ENCODE results near the gene ULK4. TPM values are rescaled to one million over a fixed set of nuclear protein-coding genes. Genes with fewer than 3 reads are reported as not detected.

The ULK4 gene
- total and polyA plus RNA-seq, 2 of the 4 experiments (the other 2 are of a cell fraction) = 2.7 to 5.0 TPM

- Histone ChIP-seq H2AK9ac (replicated peaks; ENCODE audit: low read depth, low read length, poor library complexity) (no peak overlapping the region), H3K4me3 (ENCODE audit: insufficient read depth, low read depth, low read length) (no peak overlapping the region), H3K14ac (replicated peaks; ENCODE audit: low read depth, low read length) (no peak overlapping the region), H3K4ac (ENCODE audit: low read depth, low read length) (no peak overlapping the region), H2BK5ac (ENCODE audit: low read depth, low read length, poor library complexity, severe bottlenecking) (no peak overlapping the region), H2AFZ (replicated peaks; ENCODE audit: low read length, poor library complexity) (no peak overlapping the region), H2BK20ac (ENCODE audit: low read depth, low read length) (no peak overlapping the region), H2BK15ac (ENCODE audit: low read depth, low read length) (no peak overlapping the region), H4K8ac (ENCODE audit: low read depth in 2 of 2, low read length in 2 of 2) (no peak overlapping the region), H3K4me2 (ENCODE audit: low read depth, low read length) (no peak overlapping the region), H3K79me1 (ENCODE audit: low read depth in 1 of 2, low read length in 2 of 2) (peaks cover 0 to 48% of the 10 kb centered on the region in 2 experiments; a peak in 2 of 4 replicates), H3K23ac (ENCODE audit: low read depth, low read length) (no peak overlapping the region), H4K20me1 (ENCODE audit: insufficient read depth, low read length) (peaks cover 96% of the 10 kb centered on the region), H2BK120ac (ENCODE audit: low read depth, low read length) (no peak overlapping the region), H3K18ac (ENCODE audit: low read depth, low read length) (no peak overlapping the region), H3K9ac (ENCODE audit: low read depth, low read length) (no peak overlapping the region), H3K4me1 (ENCODE audit: control insufficient read depth, insufficient read depth, low read length) (peaks cover 3% of the 10 kb centered on the region), H3K9me3 (ENCODE audit: control insufficient read depth, insufficient read depth, low read length) (no peaks in the 10 kb centered on the region), H3K56ac (ENCODE audit: extremely low read depth, insufficient read depth, low read length) (no peak overlapping the region), H4K91ac (ENCODE audit: insufficient read depth, low read depth, low read length) (no peak overlapping the region), H3K27me3 (ENCODE audit: control insufficient read depth, insufficient read depth, low read length) (no peaks in the 10 kb centered on the region), H3K36me3 (ENCODE audit: control insufficient read depth, insufficient read depth, low read length) (no peaks in the 10 kb centered on the region), H3K27ac (ENCODE audit: insufficient read depth, low read length) (no peak overlapping the region), H4K5ac (ENCODE audit: low read depth, low read length) (no peak overlapping the region), H2AK5ac (ENCODE audit: low read depth, low read length) (no peak overlapping the region), H3K9me1 (ENCODE audit: insufficient read depth, low read length) (peaks cover 7% of the 10 kb centered on the region)
- ChIA-PET POLR2A (ENCODE audit: unreplicated experiment) (no interaction called here), CTCF (no interaction called here)
- no CpG with 5 or more reads among the region's 2 CpGs for WGBS, 2 experiments (ENCODE audit: extremely low coverage in 2 of 2, insufficient read length in 1 of 2)
- no peak for DNase-seq
- intact Hi-C loops (cut with micrococcal nuclease) = no loop called here
- TF ChIP-seq MAZ (IDR thresholded peaks at IDR 0.05; ENCODE audit: borderline replicate concordance, low read depth, low read length) (no peak), NFE2L2 (IDR thresholded peaks at IDR 0.05; ENCODE audit: low read depth, low read length) (no peak), USF2 (IDR thresholded peaks at IDR 0.05; ENCODE audit: low read depth, low read length) (no peak), RFX5 (IDR thresholded peaks at IDR 0.05; ENCODE audit: low read depth, low read length) (no peak), FOS (IDR thresholded peaks at IDR 0.05; ENCODE audit: low read depth, low read length) (no peak), MXI1 (IDR thresholded peaks at IDR 0.05; ENCODE audit: borderline replicate concordance, low read depth, low read length) (no peak), CTCF (conservative IDR thresholded peaks at IDR 0.05; ENCODE audit: low read depth, low read length) (no peak), SMC3 (IDR thresholded peaks at IDR 0.05; ENCODE audit: low read depth, low read length) (no peak), RCOR1 (IDR thresholded peaks at IDR 0.05; ENCODE audit: insufficient replicate concordance, low read length) (no peak), POLR2A (IDR thresholded peaks at IDR 0.05; ENCODE audit: low read depth, low read length) (no peak), MAFK (IDR thresholded peaks at IDR 0.05; ENCODE audit: low read depth, low read length) (no peak), BHLHE40 (IDR thresholded peaks at IDR 0.05; ENCODE audit: low read depth, low read length) (no peak), RAD21 (IDR thresholded peaks at IDR 0.05; ENCODE audit: low read length) (no peak), CEBPB (IDR thresholded peaks at IDR 0.05; ENCODE audit: low read depth, low read length) (no peak), CHD1 (IDR thresholded peaks at IDR 0.05; ENCODE audit: low read depth, low read length) (no peak), ELK1 (IDR thresholded peaks at IDR 0.05; ENCODE audit: borderline replicate concordance, low read depth, low read length) (no peak)
- dilution Hi-C loops (cut with HindIII; ENCODE audit: low sequenced_read_pairs, unreplicated experiment) = no loop called here
- in situ Hi-C loops (cut with MboI; ENCODE audit: low sequenced_read_pairs) = loop anchor here (25.0 kb wide), 1 partner anchor 475 kb away; no protein-coding TSS in a partner anchor
- no peak for ATAC-seq (ENCODE audit: low read depth)
- BruUV-seq (replicated peaks) = no TSS peak
These were observed 749.8 kb downstream of the ULK4 start for GRCh38 chr3:41212088-41212487.
